D341Med (cell line): ENCODE results near the gene B4GALT2.

Source experiments
- DNase-seq: peaks from one replicate; pipeline ENCODE4 v3.0.0; 2012; ENCODE audit warnings: low spot score

The B4GALT2 gene

GRCh38 chr1:43987159-43987902, 8.3 kb downstream of the B4GALT2 start:
- DNase-seq = no peak

- DNase-seq = no peak
Measured at GRCh38 chr1:43990271-43991199, 11.5 kb downstream of the B4GALT2 start.

DNA sequence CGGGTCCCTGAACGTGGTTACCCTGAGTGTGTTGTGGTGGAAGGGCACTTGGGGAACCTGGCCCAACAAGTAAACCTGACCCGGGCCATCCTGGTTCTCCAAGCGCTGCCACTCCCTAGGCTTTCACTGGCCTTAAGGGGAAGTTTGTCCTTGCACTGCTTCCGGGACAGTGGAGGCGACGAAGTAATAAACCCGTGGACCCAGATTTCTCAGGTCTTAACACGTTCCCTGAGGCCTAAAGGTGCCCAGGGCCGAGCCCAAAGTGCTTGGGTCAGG, 12.1 kb downstream of the B4GALT2 start:
- no peak for DNase-seq

DNA sequence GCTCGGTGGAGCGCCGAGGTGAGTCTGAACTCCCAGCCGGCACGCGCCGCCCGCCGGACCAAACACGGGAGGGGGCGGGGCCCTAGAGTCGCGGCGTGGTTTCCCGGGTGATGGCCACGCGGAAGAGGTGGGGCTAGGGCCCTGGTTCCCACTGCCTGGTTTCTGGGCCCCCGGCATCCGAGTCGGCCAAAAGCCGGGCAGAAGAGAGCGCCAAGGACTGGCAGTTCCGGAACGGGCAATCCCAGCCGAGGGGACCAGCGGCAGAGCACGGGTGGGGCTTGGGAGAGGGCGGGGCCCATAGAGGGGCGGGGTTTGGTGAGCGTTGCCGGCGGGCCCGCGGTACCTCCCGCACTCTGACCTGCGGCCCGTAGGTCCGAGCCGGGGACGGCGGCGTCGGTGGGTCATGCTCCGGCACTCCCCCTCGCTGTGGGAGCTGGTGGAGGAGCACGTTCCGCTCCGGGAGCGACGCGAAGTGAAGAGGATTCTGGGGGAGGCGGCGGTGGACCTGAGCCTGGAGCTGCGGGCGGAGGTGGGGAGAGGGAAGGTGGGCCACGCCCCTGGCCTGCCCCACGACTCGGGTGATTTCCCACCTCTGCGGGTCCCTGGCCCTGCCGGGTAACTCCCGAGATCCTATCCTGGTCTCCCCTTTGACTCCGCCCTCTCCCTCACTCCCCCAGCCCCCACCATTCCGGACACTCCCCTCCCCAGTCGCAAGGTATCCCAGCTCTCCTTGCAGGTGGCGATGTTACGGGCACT, 12.6 kb downstream of the B4GALT2 start, which contains the start of gene CCDC24:
Gene CCDC24, plus strand, starts transcription at position 124 of the 756 bp plus-strand sequence. Its CDS starts 280 bp downstream, at position 404.
- peak; percentile 84 for DNase-seq

- no peak for DNase-seq
Measured at GRCh38 chr1:43992232-43992995, 13.4 kb downstream of the B4GALT2 start.

GRCh38 chr1:43993206-43993914, 14.3 kb downstream of the B4GALT2 start:
- no peak for DNase-seq

DNA sequence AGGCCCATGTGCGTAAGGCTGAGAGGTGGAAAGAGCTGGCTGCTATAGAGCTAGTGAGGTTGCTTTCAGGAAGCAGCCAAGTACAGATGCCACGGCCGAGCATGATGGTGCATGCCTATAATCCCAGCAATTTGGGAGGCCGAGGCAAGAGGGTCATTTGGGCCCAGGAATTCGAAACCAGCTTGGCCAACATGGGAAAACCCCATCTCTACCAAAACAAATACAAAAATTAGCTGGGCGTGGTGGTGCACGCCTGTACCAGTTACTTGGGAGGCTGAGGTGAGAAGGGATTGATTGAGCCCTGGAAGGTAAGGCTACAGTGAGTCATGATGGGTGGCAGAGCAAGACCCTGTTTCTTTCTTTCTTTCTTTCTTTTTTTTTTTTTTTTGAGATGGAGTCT, 15.1 kb downstream of the B4GALT2 start:
- no peak for DNase-seq

- DNase-seq = peak; percentile 64
Measured at GRCh38 chr1:43994794-43995790, 16.1 kb downstream of the B4GALT2 start.

DNA sequence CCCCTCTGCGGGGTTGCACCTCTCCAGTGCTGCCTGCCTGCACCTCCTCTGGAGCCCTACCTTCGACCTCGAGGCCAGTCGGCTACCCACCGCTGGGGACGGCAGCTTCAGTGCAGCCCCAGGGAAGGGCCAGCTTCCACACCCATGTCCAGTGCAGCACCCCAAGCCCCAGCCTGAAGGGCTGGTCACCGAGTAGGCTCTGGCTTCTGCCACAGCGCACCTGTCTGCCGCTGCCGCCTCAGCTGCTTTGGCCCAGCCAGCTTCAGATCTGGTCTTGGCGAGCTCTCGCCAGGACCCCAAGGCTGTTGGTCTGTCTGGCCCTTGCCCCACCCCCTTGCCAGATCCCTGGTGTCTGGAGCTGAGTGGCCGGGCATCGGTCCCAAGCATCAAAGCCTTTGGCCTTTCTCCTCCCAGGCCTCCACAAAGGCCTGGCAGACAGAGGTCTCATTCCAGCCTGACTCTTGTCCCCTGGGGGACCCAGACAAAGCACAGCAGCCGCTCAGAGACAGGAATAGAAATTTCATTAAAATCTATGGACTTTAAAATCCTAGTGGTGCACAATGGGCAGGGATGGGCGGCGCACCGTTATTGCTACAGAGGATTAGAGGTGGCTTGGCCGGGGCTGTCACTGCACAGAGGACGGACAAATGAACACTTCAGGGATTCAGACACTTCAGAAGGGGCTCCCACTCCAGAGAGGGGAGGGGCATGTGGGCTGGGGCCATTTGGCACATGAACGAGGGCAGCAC, 17.1 kb downstream of the B4GALT2 start:
- no peak for DNase-seq

GRCh38 chr1:43996733-43997115, 17.7 kb downstream of the B4GALT2 start:
- DNase-seq = no peak

DNA sequence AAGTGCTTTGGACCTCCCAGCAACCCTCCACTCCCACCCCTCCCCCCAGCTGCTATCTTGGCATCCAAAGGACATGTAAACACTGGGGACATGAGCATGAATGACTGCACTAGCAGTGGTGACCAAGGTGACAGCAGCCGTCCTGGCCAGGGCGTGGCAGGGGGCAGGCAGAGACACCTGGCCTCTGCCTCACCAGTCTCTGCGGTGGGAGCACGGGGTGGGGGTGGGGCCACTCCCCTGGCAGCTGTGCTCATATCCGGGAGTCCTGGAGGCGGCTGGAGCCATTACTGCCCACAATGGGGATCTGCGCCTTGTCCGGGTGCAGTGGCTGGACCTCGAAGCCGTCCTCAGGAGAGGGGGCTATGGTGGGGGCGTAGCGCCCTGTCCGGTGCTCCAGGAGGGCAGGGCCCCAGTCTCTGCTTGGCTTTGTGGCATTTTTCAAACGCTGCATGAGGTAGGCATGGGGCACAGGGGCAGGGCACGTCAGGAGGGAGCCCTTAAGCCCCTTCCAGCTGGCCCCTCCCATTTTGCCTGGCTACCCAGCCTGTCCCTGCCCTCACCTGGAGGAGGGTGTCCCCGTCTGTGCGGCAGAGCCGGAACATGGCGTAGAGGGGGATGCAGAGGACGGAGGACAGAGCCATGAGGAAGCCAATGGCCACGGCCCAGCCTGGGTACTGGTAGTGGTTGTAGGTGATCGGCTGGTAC, 18.4 kb downstream of the B4GALT2 start:
- no peak for DNase-seq

- no peak for DNase-seq
Measured at GRCh38 chr1:43998000-43998378, 19.0 kb downstream of the B4GALT2 start.

DNA sequence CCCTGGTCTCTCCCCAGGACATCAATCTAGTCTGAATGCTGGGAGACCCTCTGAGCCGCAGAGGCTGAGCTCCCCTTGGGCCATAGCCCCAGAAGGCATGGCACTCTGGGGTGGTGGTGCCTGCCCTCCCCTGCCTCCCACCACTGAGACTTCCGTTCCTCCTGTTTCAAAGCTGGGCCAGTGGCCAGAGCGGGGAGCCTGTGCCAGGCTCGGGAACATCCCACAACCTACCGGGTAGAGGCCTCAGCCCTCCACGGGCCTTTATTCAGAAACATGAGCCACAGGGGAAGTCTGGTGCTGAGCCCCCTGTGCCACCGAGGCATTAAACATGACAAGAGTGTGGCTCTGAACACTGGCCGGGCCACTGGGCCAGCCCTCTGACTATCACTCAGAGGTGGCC, 20.4 kb downstream of the B4GALT2 start:
- no peak for DNase-seq

GRCh38 chr1:44000122-44000665, 21.2 kb downstream of the B4GALT2 start:
- DNase-seq = no peak

GRCh38 chr1:44002165-44002564, 23.2 kb downstream of the B4GALT2 start:
- DNase-seq = no peak

DNA sequence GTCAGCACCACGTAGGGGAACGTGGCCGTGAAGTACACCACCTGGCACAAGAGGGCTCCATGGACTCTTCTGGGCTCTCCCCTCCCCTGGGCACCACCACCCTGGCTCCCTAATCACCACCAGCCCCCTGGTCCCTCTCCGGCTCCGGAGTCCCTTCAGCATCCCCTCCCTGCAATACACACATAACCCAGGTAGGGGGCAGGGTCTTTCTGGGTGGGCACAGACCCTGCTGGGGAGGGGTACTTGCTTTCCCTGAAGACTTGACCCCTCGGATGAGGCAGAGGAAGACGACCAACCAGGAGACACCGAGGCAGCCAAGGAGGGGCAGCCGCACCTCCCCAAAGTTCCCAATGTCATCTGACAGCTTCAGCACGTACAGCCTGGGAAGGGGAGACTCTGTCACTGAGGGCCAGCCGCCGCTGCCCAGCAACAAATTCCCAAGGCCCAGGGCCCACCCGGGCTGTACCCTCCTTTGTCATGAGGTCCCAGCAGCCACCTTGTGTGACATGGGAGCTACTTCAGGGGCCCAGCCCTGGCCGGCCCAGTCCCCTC, 23.7 kb downstream of the B4GALT2 start:
- no peak for DNase-seq

- DNase-seq = no peak
Measured at GRCh38 chr1:44008259-44008658, 29.2 kb downstream of the B4GALT2 start.

- DNase-seq = no peak
Measured at GRCh38 chr1:44010935-44011471, 32.0 kb downstream of the B4GALT2 start.
